NCI-H524 (cell line): ENCODE results near the gene CGB8.
"Not testable (repeated sequence)": the region's sequence is repeated elsewhere in the genome, so short reads cannot be mapped to it uniquely, and the experiment has no call there.

Experiments
- DNase-seq, 2 experiments: peaks; one replicate each; lab custom pipeline; 2025; lab: John Stamatoyannopoulos, UW

The CGB8 gene

GRCh38 chr19:49064768-49065611, 16.1 kb upstream of the CGB8 start, which contains the start of gene NTF4:
NTF4 (minus strand) TSS chr19:49064818; CDS start chr19:49061997, 2,821 bp downstream.
- peak in 1 of 2 experiments; percentile 30 for DNase-seq

GRCh38 chr19:49064029-49064629, 15.2 kb upstream of the CGB8 start:
- no peak for DNase-seq

GRCh38 chr19:49061445-49061844, 12.5 kb upstream of the CGB8 start:
- DNase-seq: no peak

DNA sequence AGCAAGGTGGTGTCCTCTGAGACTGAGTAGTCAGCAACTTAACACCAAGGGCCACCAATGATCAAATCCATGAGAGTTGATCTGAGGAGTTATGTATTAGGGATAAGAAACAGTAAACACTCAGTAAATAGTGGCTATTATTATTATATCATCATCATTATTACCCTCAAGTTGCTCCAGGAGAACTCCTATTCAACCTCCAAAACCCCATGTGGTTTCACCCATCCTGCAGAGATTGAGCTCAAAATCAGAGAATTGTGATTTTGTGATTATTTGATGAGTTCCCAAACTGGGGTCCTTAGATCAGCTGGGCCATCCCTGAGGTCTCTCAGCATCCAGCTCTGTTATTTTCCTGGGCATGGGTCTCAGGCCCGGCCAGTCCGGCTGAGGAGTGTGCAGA, 12.1 kb upstream of the CGB8 start:
- no peak for DNase-seq

DNA sequence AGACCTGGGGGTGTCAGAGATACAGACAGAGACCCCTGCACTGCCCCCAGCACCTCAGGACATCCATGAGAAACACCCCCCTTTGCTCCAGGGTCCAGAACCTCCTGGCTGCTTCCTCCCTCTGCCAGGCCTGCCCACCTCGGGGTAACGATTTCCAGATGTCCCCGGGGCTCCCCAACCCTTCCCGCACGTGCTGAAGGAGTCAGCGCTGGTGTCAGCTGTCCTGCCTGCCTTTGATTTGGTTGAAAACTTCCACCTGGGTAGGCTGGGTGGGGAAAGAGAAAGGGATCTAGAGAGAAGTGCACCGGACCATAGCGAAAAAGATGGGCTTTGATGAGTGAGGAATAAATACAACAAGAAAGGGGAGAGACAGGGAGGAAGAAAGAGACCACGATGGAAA, 10.1 kb upstream of the CGB8 start:
- DNase-seq: no peak

- peak in 1 of 2 experiments; percentile 46 for DNase-seq
Measured at GRCh38 chr19:49058562-49058961, 9.7 kb upstream of the CGB8 start.

GRCh38 chr19:49057636-49058234, 8.8 kb upstream of the CGB8 start, which contains the start of gene CGB7:
CGB7 (minus strand) TSS chr19:49057749; CDS start chr19:49055375, 2,374 bp downstream.
- peak; percentile 36 to 68 for DNase-seq

DNA sequence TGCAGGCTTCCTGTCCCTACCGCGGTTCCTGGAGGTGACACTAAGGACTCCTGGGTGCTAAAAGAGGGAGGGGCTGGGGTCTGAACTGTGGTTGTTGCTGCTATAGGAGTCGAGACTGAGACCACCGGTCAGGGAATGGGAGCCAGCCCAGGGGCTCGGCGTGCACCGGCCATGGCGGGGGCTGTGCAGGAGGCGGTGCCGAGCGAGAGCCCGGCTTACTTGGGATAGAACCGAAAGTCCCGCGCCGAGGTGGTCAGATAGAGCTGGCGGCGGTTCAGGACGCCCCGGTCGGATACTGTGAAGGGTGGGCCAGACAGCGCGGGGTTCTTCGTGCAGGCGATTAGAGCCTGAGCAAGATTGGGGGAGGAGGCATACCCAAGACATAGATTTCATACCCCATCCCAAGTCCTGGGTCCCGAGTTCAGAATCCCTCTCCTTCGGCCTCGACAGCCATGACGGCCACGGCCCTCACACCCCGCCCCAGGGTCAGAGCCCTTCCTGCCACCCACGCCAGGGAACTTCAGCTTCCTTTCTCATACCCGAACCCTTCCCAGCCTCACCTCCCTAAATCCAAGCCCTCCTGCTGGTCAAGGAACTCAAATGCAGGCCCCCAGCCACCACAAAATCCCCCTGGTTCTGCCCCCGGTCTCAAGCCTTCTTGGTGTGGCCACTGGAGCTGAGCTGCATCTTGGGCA, 8.1 kb upstream of the CGB8 start:
- not testable (repeated sequence) for DNase-seq

DNA sequence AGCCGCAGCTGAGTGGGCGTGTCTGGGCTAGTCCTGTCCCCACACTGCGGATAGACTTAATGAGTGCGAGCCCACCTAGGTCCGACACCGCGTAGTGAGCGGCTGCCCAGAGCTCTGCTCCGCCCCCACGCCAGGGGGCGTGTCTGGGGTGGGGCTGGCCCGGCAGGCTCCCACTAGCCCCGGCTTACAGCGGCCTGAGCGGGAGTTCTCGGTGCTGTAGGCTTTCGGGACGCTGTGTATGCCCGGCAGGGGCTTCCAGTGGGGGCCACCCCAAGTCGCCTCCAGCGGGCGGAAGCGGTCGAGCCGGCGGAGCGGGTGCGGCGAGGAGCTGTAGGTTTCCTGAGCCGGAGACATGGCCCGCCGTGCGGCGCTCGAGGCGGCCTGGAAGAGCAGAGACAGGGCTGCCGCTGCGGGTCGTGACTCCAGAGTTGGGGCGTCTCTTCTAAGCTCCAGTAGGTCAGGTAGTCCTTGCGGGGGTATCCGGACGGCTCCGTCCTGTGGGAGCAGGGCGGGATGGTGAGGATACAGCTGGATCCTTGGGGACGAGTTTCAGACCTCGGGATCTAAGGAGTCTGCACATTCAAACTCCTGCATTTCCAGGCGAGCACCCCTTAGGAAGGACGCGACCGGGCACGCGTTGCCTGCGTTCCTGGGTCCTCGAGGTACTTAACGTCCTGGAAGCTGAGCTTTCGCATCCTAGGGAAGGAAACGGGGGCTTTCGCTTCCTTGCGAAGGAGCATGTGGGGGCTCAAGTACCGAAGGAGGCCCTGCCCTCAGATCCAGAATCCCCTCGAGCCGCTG, 7.4 kb upstream of the CGB8 start:
- DNase-seq: peak; percentile 27 to 63

- not testable (repeated sequence) for DNase-seq
Measured at GRCh38 chr19:49050376-49051033, 1.6 kb upstream of the CGB8 start.

- DNase-seq: not testable (repeated sequence)
Measured at GRCh38 chr19:49049834-49050233, 923 bp upstream of the CGB8 start.

DNA sequence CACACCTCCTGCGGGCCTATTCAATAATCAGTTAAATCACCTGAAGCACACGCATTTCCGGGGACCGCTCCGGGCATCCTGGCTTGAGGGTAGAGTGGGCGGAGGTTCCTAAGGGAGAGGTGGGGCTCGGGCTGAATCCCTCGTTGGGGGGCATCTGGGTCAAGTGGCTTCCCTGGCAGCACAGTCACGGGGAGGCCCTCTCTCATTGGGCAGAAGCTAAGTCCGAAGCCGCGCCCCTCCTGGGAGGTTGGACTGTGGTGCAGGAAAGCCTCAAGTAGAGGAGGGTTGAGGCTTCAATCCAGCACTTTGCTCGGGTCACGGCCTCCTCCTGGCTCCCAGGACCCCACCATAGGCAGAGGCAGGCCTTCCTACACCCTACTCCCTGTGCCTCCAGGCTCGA, 5.4 kb downstream of the CGB8 start, which contains the start of gene CGB5:
CGB5 (plus strand) TSS at position 301 of the 400 bp plus-strand sequence. CDS start 362 bp downstream, outside the sequence.
- not testable (repeated sequence) for DNase-seq

- DNase-seq: not testable (repeated sequence)
Measured at GRCh38 chr19:49042666-49043065, 6.2 kb downstream of the CGB8 start.

- no peak for DNase-seq
Measured at GRCh38 chr19:49042177-49042576, 6.7 kb downstream of the CGB8 start.

GRCh38 chr19:49039736-49040135, 9.2 kb downstream of the CGB8 start:
- not testable (repeated sequence) for DNase-seq

- DNase-seq: not testable (repeated sequence)
Measured at GRCh38 chr19:49038557-49039276, 10.2 kb downstream of the CGB8 start.

DNA sequence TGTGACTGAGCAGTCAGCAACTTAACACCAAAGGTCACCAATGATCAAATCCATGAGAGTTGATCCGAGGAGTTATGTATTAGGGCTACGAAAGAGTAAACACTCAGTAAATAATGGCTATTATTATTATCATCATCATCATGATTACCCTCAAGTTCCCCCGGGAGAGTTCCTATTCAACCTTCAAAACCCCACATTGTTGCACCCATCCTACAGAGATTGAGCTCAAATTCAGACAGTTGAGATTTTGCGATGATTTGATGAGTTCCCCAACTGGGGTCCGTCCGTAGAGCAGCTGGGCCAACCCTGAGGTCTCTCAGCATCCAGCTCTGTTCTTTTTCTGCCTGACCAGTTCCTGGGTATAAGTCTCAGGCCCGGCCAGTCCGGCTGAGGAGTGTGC, 10.8 kb downstream of the CGB8 start:
- not testable (repeated sequence) for DNase-seq

DNA sequence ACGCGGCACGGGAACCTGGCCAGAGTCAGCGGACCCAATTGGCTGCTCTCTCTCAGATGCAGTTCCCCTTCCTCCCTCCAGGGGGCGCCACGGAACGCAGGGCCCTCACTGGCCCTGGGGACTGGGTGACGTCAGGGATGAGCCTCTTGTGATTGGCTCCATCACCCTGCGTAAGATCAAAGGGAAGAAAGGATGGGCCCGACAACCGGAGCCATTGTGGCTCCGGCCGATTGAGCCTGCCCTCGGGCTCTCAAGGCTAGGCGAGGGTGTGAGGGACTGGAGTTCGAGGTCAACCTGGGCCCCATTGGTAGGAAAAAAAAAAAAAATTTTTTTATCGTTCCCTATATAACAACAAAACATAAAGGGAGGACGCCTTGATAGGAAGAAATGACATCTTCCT, 12.1 kb downstream of the CGB8 start, which contains the start of gene CGB1:
CGB1 (minus strand) TSS at position 81 of the 400 bp plus-strand sequence. CDS start 184 bp downstream, outside the sequence.
- peak; percentile 24 to 62 for DNase-seq

- DNase-seq: peak; percentile 40 to 80
Measured at GRCh38 chr19:49031642-49032301, 17.1 kb downstream of the CGB8 start, which contains the start of gene CGB2. CGB2 (plus strand) TSS chr19:49031890; CDS start chr19:49032096, 206 bp downstream.
